ENCODE data around the gene KLRC4. TPM values are rescaled to one million over a fixed set of nuclear protein-coding genes. Genes with fewer than 3 reads are reported as not detected.

Gene KLRC4
- total RNA-seq, 5 donors from 2014 or later (not counting 1 experiment from before 2014, with no cell fraction given): 7.1 to 27.1 (median 17.3) TPM

- Histone ChIP-seq H3K36me3 (ENCODE audit: control insufficient read depth in 2 of 2, extremely low read depth in 1 of 2, insufficient read depth in 1 of 2, low read length in 1 of 2) (peaks cover 0 to 5% of the 10 kb centered on the region in 2 donors), H3K9me3 (no peaks in the 10 kb centered on the region), H3K4me3 (ENCODE audit: control insufficient read depth in 1 of 2, extremely low read depth in 1 of 2, low read length in 1 of 2) (peak overlapping the region; percentile 63 to 86), H3K4me1 (ENCODE audit: control insufficient read depth in 1 of 2, extremely low read depth in 1 of 2, insufficient read depth in 2 of 2, low read length in 2 of 2) (peaks cover 22 to 43% of the 10 kb centered on the region in 2 experiments), H3K27me3 (replicated peaks in 1 of 2; ENCODE audit: control insufficient read depth in 2 of 2, extremely low read depth in 1 of 2, insufficient read depth in 2 of 2, low read length in 1 of 2) (no peaks in the 10 kb centered on the region), H3K27ac (ENCODE audit: low read length) (peak overlapping the region; percentile 78)
- 0% methylated on average over 10 of the region's 15 CpGs for WGBS (ENCODE audit: insufficient coverage)
- ChIA-PET CTCF (interaction anchor here (0.5 to 2.1 kb wide), 9 partner anchors 26 to 283 kb away, joined by 3 to 7 read pairs (median 5); no protein-coding TSS in a partner anchor), POLR2A (interaction anchor here (0.6 to 1.8 kb wide), 7 partner anchors 53 to 385 kb away, joined by 3 to 6 read pairs (median 4); partner anchors contain the start of gene MAGOHB (in 2 of the 2))
- Mint-ChIP-seq H3K27me3 (no peaks in the 10 kb centered on the region), H3K27ac (no peak overlapping the region), H3K4me1 (peaks cover 29 to 47% (median 38%) of the 10 kb centered on the region in 3 donors), H3K4me3 (no peak overlapping the region), H3K9me3 (peaks cover 0 to 5% (median 0%) of the 10 kb centered on the region in 3 donors), H3K36me3 (peaks cover 10% of the 10 kb centered on the region)
- DNase-seq (peak; percentile 31 to 87 (median 59)), ATAC-seq (replicated peaks in 1 of 4) (peak; percentile 70 to 80 (median 74))
These were observed 44.5 kb downstream of the KLRC4 start for GRCh38 chr12:10364815-10365622.

- Histone ChIP-seq H3K9me3 (no peaks in the 10 kb centered on the region), H3K36me3 (ENCODE audit: control insufficient read depth in 2 of 2, extremely low read depth in 1 of 2, insufficient read depth in 1 of 2, low read length in 1 of 2) (peaks cover 0 to 5% of the 10 kb centered on the region in 2 donors), H3K27me3 (replicated peaks in 1 of 2; ENCODE audit: control insufficient read depth in 2 of 2, extremely low read depth in 1 of 2, insufficient read depth in 2 of 2, low read length in 1 of 2) (no peaks in the 10 kb centered on the region), H3K27ac (ENCODE audit: low read length) (peak overlapping the region; percentile 78), H3K4me1 (ENCODE audit: control insufficient read depth in 1 of 2, extremely low read depth in 1 of 2, insufficient read depth in 2 of 2, low read length in 2 of 2) (peaks cover 16 to 40% of the 10 kb centered on the region in 2 experiments), H3K4me3 (ENCODE audit: control insufficient read depth in 1 of 2, extremely low read depth in 1 of 2, low read length in 1 of 2) (peak overlapping the region; percentile 63 to 86)
- peaks cover 0 to 5% (median 0%) of the 10 kb centered on the region in 3 donors for H3K9me3 Mint-ChIP-seq
- H3K4me3 Mint-ChIP-seq: no peak overlapping the region
- ATAC-seq (replicated peaks in 1 of 4) (peak; percentile 58 to 62 (median 59)), DNase-seq (peak in 6 of 35 experiments; percentile 29 to 59 (median 38))
- WGBS (ENCODE audit: insufficient coverage): 30% methylated on average over 16 of the region's 19 CpGs
- ChIA-PET POLR2A (interaction anchor here (0.6 to 1.8 kb wide), 6 partner anchors 52 to 386 kb away, joined by 3 to 6 read pairs (median 4); partner anchors contain the start of gene MAGOHB (in 1 of the 2)), CTCF (interaction anchor here (0.6 to 0.9 kb wide), 5 partner anchors 27 to 284 kb away, joined by 3 to 5 read pairs (median 4); no protein-coding TSS in a partner anchor)
- H3K27ac Mint-ChIP-seq: no peak overlapping the region
- H3K36me3 Mint-ChIP-seq: peaks cover 10% of the 10 kb centered on the region
- H3K4me1 Mint-ChIP-seq: peaks cover 26 to 41% (median 36%) of the 10 kb centered on the region in 3 donors
- no peaks in the 10 kb centered on the region for H3K27me3 Mint-ChIP-seq
These were observed 45.4 kb downstream of the KLRC4 start for GRCh38 chr12:10363914-10364814.

GRCh38 chr12:10363658-10363913 is 46.0 kb downstream of the KLRC4 start:
- Mint-ChIP-seq H3K4me1 (peaks cover 24 to 37% (median 35%) of the 10 kb centered on the region in 3 donors), H3K9me3 (peaks cover 0 to 5% (median 0%) of the 10 kb centered on the region in 3 donors), H3K36me3 (peaks cover 7% of the 10 kb centered on the region), H3K27ac (no peak overlapping the region), H3K27me3 (no peaks in the 10 kb centered on the region), H3K4me3 (no peak overlapping the region)
- no peak for ATAC-seq (replicated peaks in 1 of 4)
- peak overlapping the region in 1 of 2 donors; percentile 86 for H3K4me3 ChIP-seq (ENCODE audit: control insufficient read depth in 1 of 2, extremely low read depth in 1 of 2, low read length in 1 of 2)
- DNase-seq: no peak
- peaks cover 0 to 5% of the 10 kb centered on the region in 2 donors for H3K36me3 ChIP-seq (ENCODE audit: control insufficient read depth in 2 of 2, extremely low read depth in 1 of 2, insufficient read depth in 1 of 2, low read length in 1 of 2)
- 83% methylated on average over 5 of the region's 5 CpGs for whole genome bisulfite sequencing (ENCODE audit: insufficient coverage)
- no peaks in the 10 kb centered on the region for H3K27me3 ChIP-seq (replicated peaks in 1 of 2; ENCODE audit: control insufficient read depth in 2 of 2, extremely low read depth in 1 of 2, insufficient read depth in 2 of 2, low read length in 1 of 2)
- peaks cover 16 to 38% of the 10 kb centered on the region in 2 experiments for H3K4me1 ChIP-seq (ENCODE audit: control insufficient read depth in 1 of 2, extremely low read depth in 1 of 2, insufficient read depth in 2 of 2, low read length in 2 of 2)
- ChIA-PET POLR2A (interaction anchor here in 1 of 2 donors (0.6 kb wide), 1 partner anchor 367 kb away, joined by 3 read pairs; no protein-coding TSS in a partner anchor), CTCF (no interaction called here)
- H3K27ac ChIP-seq (ENCODE audit: low read length): peak overlapping the region; percentile 78
- H3K9me3 ChIP-seq: no peaks in the 10 kb centered on the region

DNA sequence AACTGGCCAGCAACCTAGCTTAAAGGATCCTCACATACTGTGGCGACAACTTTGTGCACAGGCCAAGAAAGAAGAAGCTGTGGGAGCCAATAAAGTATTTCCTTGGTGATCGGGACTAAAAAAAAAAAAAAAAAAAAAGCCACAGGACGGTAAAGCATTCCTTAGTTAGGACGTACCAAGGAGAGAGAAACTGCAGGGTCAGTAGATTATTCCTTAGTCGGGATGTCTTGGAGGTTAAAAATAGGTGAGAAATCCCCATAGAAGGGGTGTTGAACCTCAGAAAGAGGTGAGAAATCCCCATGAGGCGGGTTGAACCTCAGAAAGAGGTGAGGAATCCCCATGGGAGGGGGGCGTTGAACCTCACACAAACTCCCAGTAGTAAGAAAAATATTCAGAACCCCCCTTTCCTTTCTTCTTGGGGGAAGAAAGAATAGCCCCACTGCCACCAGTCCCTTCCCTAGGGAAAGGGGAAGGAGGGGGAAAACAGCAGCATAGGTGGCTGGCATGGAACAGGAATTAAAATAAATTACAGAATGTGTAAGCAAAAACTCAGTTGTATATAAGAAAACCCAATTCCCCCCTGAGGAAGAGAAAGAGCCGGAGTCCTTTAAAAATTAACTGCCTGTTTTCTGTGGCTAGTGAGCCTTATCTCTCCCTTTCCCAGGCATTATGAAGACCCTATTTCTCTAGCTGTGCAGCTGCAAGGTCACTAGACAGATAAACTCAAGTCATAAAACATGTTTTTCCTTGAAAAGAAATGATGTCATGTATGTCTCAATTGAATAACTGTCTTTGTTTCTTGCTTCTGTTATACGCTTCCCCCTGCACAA is 46.5 kb downstream of the KLRC4 start:
- Histone ChIP-seq H3K27ac (ENCODE audit: low read length) (peak overlapping the region; percentile 78), H3K27me3 (replicated peaks in 1 of 2; ENCODE audit: control insufficient read depth in 2 of 2, extremely low read depth in 1 of 2, insufficient read depth in 2 of 2, low read length in 1 of 2) (peaks cover 0 to 2% of the 10 kb centered on the region in 2 experiments), H3K36me3 (ENCODE audit: control insufficient read depth in 2 of 2, extremely low read depth in 1 of 2, insufficient read depth in 1 of 2, low read length in 1 of 2) (peaks cover 0 to 5% of the 10 kb centered on the region in 2 donors), H3K4me1 (ENCODE audit: control insufficient read depth in 1 of 2, extremely low read depth in 1 of 2, insufficient read depth in 2 of 2, low read length in 2 of 2) (peaks cover 16 to 34% of the 10 kb centered on the region in 2 experiments), H3K9me3 (no peaks in the 10 kb centered on the region), H3K4me3 (ENCODE audit: control insufficient read depth in 1 of 2, extremely low read depth in 1 of 2, low read length in 1 of 2) (no peak overlapping the region)
- Mint-ChIP-seq H3K27ac (peak overlapping the region in 1 of 2 donors; percentile 7), H3K36me3 (peaks cover 2% of the 10 kb centered on the region), H3K9me3 (peaks cover 0 to 2% (median 0%) of the 10 kb centered on the region in 3 donors), H3K4me1 (peaks cover 19 to 31% (median 29%) of the 10 kb centered on the region in 3 donors), H3K4me3 (peak overlapping the region in 2 of 3 donors; percentile 7 to 40), H3K27me3 (no peaks in the 10 kb centered on the region)
- DNase-seq (peak in 1 of 35 experiments; percentile 60), ATAC-seq (replicated peaks in 1 of 4) (no peak)
- CTCF ChIA-PET: interaction anchor here (0.6 to 0.7 kb wide), 2 partner anchors 34 to 56 kb away, joined by 3 read pairs; no protein-coding TSS in a partner anchor
- POLR2A ChIA-PET: interaction anchor here in 1 of 2 donors (0.6 kb wide), 2 partner anchors 367 to 868 kb away, joined by 3 read pairs; no protein-coding TSS in a partner anchor
- 44% methylated on average over 2 of the region's 9 CpGs for WGBS (ENCODE audit: insufficient coverage)

DNA sequence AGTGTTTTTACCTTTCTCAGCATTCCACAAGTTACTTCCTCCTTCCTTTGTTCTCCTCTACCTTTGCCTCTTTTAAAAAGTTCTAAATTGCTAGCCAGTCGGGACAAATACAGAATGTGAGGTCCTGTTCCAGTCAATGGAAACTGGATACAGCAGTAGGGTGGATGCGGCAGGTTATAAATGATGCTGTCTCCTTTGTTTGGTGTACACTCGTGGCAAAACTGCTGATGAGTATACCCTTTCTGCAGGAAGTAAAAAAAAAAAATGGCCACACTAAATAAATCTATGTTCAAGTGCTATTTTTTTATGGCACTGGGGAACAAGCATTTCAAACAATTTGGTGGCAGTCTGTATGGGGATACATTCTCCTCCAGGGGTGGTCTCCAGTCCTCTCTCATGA is 47.2 kb downstream of the KLRC4 start:
- no CpG with 5 or more reads among the region's 3 CpGs for WGBS (ENCODE audit: insufficient coverage)
- H3K27me3 ChIP-seq (replicated peaks in 1 of 2; ENCODE audit: control insufficient read depth in 2 of 2, extremely low read depth in 1 of 2, insufficient read depth in 2 of 2, low read length in 1 of 2): peaks cover 0 to 6% of the 10 kb centered on the region in 2 experiments
- CTCF ChIA-PET: no interaction called here
- ATAC-seq (replicated peaks in 1 of 4) (no peak), DNase-seq (no peak)
- H3K36me3 Mint-ChIP-seq: peaks cover 3% of the 10 kb centered on the region
- peak overlapping the region in 1 of 3 donors; percentile 40 for H3K4me3 Mint-ChIP-seq
- H3K4me3 ChIP-seq (ENCODE audit: control insufficient read depth in 1 of 2, extremely low read depth in 1 of 2, low read length in 1 of 2): no peak overlapping the region
- peaks cover 16 to 31% of the 10 kb centered on the region in 2 experiments for H3K4me1 ChIP-seq (ENCODE audit: control insufficient read depth in 1 of 2, extremely low read depth in 1 of 2, insufficient read depth in 2 of 2, low read length in 2 of 2)
- H3K27ac ChIP-seq (ENCODE audit: low read length): peak overlapping the region; percentile 78
- peaks cover 14 to 30% (median 27%) of the 10 kb centered on the region in 3 donors for H3K4me1 Mint-ChIP-seq
- no peaks in the 10 kb centered on the region for H3K27me3 Mint-ChIP-seq
- no peaks in the 10 kb centered on the region for H3K9me3 Mint-ChIP-seq
- H3K27ac Mint-ChIP-seq: peak overlapping the region in 1 of 2 donors; percentile 7
- peaks cover 0 to under 1% of the 10 kb centered on the region in 2 donors for H3K36me3 ChIP-seq (ENCODE audit: control insufficient read depth in 2 of 2, extremely low read depth in 1 of 2, insufficient read depth in 1 of 2, low read length in 1 of 2)
- no peaks in the 10 kb centered on the region for H3K9me3 ChIP-seq
- POLR2A ChIA-PET: no interaction called here
